ENCODE results near the gene ZNF99. TPM values are rescaled to one million over a fixed set of nuclear protein-coding genes. Genes with fewer than 3 reads are reported as not detected.
"Not testable (repeated sequence)": the region's sequence is repeated elsewhere in the genome, so short reads cannot be mapped to it uniquely, and the experiment has no call there.

The ZNF99 gene
- total RNA-seq, 1 donor from 2014 or later, result not detected

DNA sequence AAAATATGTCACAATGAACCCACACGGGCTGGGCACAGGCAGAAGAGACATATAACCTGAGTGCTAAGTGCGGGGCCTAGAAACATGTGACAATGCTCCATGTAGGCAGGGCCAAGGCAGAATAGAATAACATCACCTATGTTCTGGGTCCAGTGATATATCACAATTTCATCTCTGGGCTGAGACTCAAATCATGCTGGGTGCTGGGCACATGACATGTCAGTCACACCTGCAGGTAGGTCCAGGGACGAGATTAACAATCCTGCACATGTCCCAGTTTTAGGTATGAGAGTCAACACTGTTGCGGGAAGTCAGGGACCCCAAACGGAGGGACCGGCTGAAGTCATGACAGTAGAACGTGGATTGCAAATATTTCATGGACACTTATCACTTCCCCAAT is 50.3 kb downstream of the ZNF99 start:
- DNase-seq, result no peak
- Mint-ChIP-seq H3K9me3 (ENCODE audit: unreplicated experiment) (peaks cover 28% of the 10 kb centered on the region), H3K27me3 (ENCODE audit: unreplicated experiment) (peaks cover 1% of the 10 kb centered on the region), H3K4me1 (ENCODE audit: low read depth, unreplicated experiment) (no peaks in the 10 kb centered on the region), H3K4me3 (ENCODE audit: unreplicated experiment) (no peak overlapping the region), H3K36me3 (ENCODE audit: unreplicated experiment) (peaks cover 25% of the 10 kb centered on the region), H3K27ac (ENCODE audit: unreplicated experiment) (no peak overlapping the region)
- TF ChIP-seq, protein P1, sequence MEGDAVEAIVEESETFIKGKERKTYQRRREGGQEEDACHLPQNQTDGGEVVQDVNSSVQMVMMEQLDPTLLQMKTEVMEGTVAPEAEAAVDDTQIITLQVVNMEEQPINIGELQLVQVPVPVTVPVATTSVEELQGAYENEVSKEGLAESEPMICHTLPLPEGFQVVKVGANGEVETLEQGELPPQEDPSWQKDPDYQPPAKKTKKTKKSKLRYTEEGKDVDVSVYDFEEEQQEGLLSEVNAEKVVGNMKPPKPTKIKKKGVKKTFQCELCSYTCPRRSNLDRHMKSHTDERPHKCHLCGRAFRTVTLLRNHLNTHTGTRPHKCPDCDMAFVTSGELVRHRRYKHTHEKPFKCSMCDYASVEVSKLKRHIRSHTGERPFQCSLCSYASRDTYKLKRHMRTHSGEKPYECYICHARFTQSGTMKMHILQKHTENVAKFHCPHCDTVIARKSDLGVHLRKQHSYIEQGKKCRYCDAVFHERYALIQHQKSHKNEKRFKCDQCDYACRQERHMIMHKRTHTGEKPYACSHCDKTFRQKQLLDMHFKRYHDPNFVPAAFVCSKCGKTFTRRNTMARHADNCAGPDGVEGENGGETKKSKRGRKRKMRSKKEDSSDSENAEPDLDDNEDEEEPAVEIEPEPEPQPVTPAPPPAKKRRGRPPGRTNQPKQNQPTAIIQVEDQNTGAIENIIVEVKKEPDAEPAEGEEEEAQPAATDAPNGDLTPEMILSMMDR (IDR thresholded peaks at IDR 0.05; ENCODE audit: partially characterized antibody, unreplicated experiment), result no peak

DNA sequence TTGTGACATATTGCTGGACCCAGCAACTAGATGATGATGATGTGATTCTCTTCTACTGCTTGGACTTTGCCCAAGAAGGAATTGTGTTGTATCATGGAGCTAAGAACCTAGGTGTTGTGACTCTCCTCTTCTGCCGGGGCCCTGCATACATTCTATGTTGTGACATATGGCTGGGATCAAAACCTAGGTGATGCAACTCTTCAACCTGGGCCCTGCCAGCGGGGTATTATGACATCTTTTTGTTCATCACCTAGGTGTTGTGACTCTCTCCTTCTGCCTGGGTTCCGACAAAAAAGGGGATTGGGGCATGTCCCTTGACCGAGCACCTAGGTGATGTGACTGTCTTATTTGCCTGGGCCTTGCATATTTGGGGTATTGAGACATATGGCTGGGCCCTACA is 55.7 kb downstream of the ZNF99 start:
- peaks cover 23% of the 10 kb centered on the region for H3K9me3 Mint-ChIP-seq (ENCODE audit: unreplicated experiment)
- not testable (repeated sequence) for H3K27ac Mint-ChIP-seq (ENCODE audit: unreplicated experiment); H3K27me3 Mint-ChIP-seq (ENCODE audit: unreplicated experiment); H3K36me3 Mint-ChIP-seq (ENCODE audit: unreplicated experiment); H3K4me3 Mint-ChIP-seq (ENCODE audit: unreplicated experiment); H3K4me1 Mint-ChIP-seq (ENCODE audit: low read depth, unreplicated experiment); DNase-seq

DNA sequence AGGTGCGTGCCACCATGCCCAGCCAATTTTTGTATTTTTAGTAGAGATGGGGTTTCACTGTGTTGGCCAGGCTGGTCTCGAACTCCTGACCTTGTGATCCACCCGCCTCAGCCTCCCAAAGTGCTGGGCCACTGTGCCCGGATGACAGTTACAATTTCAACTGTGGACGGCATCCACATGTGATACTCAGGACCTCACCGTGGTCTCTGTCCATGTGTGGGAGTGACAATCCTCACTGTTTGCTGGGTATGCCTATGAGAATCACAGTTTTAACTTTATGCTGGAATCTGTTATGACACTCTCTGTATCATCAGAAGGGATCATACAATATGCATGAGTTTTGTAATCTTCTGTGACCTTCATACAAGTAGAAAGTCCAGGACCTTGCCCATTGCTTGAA is 62.4 kb downstream of the ZNF99 start:
- H3K9me3 Mint-ChIP-seq (ENCODE audit: unreplicated experiment), result peaks cover 16% of the 10 kb centered on the region
- not testable (repeated sequence) for H3K27ac Mint-ChIP-seq (ENCODE audit: unreplicated experiment)

DNA sequence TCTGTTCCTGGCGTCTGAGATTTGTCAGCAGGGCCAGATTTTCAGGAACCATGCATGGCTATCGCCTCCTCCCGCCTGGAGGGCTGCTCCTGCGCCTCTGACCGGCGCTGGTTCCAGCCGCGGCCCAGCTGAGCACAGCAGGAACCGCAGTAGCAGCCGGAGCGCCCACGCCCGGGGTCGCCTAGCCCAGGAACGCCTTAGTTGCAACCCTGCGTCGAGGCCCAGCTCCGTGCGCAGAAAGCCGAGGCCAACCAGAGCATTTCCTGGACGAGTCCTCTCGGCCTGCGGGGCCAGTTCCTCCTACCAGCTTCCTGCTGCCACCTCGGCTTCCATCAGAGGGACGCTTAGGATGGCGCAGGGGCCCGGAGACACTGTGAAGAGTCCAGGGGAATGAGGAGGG is 75.0 kb downstream of the ZNF99 start:
- no peak overlapping the region for H3K27ac Mint-ChIP-seq (ENCODE audit: unreplicated experiment)
- TF ChIP-seq, protein P1 (IDR thresholded peaks at IDR 0.05; ENCODE audit: partially characterized antibody, unreplicated experiment), result no peak
- H3K36me3 Mint-ChIP-seq (ENCODE audit: unreplicated experiment), result no peaks in the 10 kb centered on the region
- no peak overlapping the region for H3K4me3 Mint-ChIP-seq (ENCODE audit: unreplicated experiment)
- no peak for DNase-seq
- H3K9me3 Mint-ChIP-seq (ENCODE audit: unreplicated experiment), result peaks cover 9% of the 10 kb centered on the region
- no peaks in the 10 kb centered on the region for H3K4me1 Mint-ChIP-seq (ENCODE audit: low read depth, unreplicated experiment)
- no peaks in the 10 kb centered on the region for H3K27me3 Mint-ChIP-seq (ENCODE audit: unreplicated experiment)

More for the DNA sequence above, 62.4 kb downstream of the ZNF99 start:
- DNase-seq; H3K27me3 Mint-ChIP-seq (ENCODE audit: unreplicated experiment); H3K4me3 Mint-ChIP-seq (ENCODE audit: unreplicated experiment); H3K36me3 Mint-ChIP-seq (ENCODE audit: unreplicated experiment); H3K4me1 Mint-ChIP-seq (ENCODE audit: low read depth, unreplicated experiment): not testable (repeated sequence)

DNA sequence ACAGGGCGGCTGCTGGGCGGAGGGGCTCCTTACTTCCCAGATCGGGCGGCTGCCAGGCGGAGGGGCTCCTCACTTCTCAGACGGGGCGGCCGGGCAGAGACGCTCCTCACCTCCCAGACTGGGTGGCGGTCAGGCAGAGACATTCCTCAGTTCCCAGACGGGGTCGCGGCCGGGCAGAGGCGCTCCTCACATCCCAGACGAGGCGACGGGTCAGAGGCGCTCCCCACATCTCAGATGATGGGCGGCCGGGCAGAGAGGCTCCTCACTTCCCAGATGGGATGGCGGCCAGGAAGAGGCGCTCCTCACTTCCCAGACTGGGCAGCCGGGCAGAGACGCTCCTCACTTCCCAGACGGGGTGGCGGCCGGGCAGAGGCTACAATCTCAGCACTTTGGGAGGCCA is 80.9 kb downstream of the ZNF99 start:
- H3K36me3 Mint-ChIP-seq (ENCODE audit: unreplicated experiment); H3K27ac Mint-ChIP-seq (ENCODE audit: unreplicated experiment); DNase-seq; H3K4me3 Mint-ChIP-seq (ENCODE audit: unreplicated experiment); H3K27me3 Mint-ChIP-seq (ENCODE audit: unreplicated experiment); H3K4me1 Mint-ChIP-seq (ENCODE audit: low read depth, unreplicated experiment): not testable (repeated sequence)
- peaks cover 11% of the 10 kb centered on the region for H3K9me3 Mint-ChIP-seq (ENCODE audit: unreplicated experiment)

DNA sequence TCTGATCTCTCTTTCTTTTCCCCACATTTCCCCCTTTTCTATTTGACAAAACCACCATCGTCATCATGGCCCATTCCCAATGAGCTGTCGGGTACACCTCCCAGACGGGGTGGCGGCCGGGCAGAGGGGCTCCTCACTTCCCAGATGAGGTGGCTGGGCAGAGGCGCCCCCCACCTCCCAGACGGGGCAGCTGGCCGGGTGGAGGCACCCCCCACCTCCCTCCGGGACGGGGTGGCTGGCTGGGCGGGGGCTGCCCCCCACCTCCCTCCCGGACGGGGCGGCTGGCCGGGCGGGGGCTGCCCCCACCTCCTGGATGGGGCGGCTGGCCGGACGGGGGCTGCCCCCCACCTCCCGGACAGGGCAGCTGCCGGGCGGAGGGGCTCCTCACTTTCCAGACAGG is 81.3 kb downstream of the ZNF99 start:
- H3K4me3 Mint-ChIP-seq (ENCODE audit: unreplicated experiment); H3K4me1 Mint-ChIP-seq (ENCODE audit: low read depth, unreplicated experiment); H3K27me3 Mint-ChIP-seq (ENCODE audit: unreplicated experiment); H3K27ac Mint-ChIP-seq (ENCODE audit: unreplicated experiment); H3K36me3 Mint-ChIP-seq (ENCODE audit: unreplicated experiment); DNase-seq: not testable (repeated sequence)
- H3K9me3 Mint-ChIP-seq (ENCODE audit: unreplicated experiment), result peaks cover 11% of the 10 kb centered on the region

Other genes with a start within 250 kb of the ZNF99 start
- not detected for gene ZNF492, start 149.8 kb downstream of the ZNF99 start, total RNA-seq (ENCODE audit: unreplicated experiment)
- not detected for gene ZNF723, start 48.1 kb upstream of the ZNF99 start, total RNA-seq (ENCODE audit: unreplicated experiment)
- not detected for gene ZNF728, start 219.0 kb upstream of the ZNF99 start, total RNA-seq (ENCODE audit: unreplicated experiment)

All from glutamatergic neuron (in vitro differentiated cells).